SH-SY5Y (cell line): ENCODE measurements around the gene CHAC2.

ENCODE experiments used
- GATA2 ChIP-seq: IDR thresholded peaks from 2 replicates; pipeline ENCODE4 v1.6.1; 2011; ENCODE audit warnings: mild to moderate bottlenecking, low read depth, low read length
- GATA3 ChIP-seq: IDR thresholded peaks from 2 replicates; pipeline ENCODE4 v1.6.1; 2011; ENCODE audit warnings: low read depth, mild to moderate bottlenecking, low read length, moderate library complexity

The CHAC2 gene

DNA sequence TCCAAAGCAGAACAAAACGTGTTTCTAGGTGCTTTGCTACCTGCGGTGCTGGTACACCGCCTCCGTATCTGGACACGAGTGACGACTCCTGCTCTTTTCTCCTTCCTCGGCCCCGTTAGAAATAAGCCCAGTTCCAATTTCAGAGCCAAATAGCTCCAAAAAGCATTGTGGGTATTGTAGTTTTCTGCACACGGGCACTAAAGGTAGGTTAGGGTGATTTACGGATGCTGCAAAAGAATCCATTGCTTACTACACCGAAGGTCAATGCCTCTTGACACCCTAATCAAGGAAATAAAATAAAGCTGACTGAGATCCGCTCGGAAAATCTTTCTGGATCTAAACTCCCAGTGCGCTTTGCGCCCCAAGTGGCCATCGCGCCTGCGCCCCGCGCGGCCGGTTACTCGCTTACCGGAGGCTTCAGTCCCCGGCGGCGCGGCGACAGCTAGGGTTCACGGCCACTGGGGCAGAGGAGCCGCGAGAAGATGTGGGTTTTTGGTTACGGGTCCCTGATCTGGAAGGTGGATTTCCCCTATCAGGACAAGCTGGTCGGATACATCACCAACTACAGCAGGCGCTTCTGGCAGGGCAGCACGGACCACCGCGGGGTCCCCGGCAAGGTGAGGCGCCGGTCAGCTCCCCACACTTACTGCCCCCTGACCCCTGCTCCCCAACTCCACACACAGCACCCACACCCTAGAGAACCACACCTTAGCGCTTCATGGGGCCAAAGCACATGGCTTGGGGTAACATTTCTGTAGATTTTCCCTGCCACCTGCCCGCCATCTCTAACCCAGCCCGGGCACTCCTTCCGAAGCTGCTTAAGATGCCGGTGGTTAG lies at the start of gene CHAC2:
TSS of gene CHAC2 (plus strand) at position 400 of the 837 bp plus-strand sequence. CDS start at position 483, 83 bp downstream.
- TF ChIP-seq GATA3 (no peak), GATA2 (0 out of 2 replicates have a peak, but pooled peaks have one; percentile 19)

DNA sequence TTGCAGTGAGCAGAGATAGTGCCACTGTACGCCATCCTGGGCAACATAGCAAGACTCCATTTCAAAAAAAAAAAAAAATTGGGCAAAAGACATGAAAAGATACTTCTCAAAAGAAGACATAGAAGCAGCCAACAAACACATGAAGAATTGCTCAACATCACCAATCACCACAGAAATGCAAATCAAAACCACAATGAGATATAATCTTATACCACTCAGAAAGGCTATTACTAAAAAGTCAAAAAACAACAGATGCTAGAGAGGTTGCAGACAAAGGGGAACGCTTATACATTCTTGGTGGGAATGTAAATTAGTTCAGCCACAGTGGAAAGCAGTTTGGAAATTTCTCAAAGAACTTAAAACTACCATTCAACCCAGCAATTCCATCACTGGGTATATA lies 43.1 kb upstream of the CHAC2 start:
- TF ChIP-seq GATA2: no peak
- TF ChIP-seq GATA3: no peak

DNA sequence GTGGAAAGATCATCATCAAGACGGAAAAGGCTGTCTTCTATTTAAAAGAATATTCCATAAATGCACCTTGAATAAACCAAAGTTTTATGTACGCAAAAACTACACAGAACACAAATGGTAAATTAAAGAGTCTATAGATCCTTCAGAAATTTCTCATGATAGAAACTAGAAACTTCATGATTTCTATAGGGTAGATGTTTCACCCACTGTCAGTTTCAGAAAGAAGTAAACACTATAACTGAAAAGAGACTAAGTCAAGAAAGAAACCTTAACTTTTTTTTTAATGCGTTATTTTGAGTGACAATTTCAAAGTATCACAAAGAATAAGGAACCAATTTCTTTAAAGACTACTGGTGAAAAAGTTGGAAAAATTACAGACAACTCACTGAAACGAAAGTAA lies 41.9 kb upstream of the CHAC2 start:
- TF ChIP-seq GATA2 (no peak), GATA3 (no peak)

DNA sequence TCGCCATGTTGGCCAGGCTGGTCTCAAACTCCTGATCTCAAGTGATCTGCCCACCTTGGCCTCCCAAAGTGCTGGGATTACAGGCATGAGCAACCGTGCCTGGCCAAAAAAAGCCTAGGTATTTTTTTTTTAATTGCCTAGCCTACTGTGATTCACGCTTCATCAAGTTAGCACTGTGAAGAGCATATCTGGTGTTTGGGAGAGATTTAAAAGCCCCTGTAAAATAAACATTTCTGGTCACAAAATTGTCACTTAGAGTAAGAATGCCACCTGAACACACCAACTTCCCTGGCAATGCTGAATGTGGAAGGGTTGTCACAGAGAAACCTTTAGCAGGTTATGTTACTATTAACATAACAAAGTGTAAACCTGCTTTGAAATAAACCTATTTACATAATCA lies 39.7 kb upstream of the CHAC2 start:
- no peak for TF ChIP-seq GATA3
- TF ChIP-seq GATA2: no peak

DNA sequence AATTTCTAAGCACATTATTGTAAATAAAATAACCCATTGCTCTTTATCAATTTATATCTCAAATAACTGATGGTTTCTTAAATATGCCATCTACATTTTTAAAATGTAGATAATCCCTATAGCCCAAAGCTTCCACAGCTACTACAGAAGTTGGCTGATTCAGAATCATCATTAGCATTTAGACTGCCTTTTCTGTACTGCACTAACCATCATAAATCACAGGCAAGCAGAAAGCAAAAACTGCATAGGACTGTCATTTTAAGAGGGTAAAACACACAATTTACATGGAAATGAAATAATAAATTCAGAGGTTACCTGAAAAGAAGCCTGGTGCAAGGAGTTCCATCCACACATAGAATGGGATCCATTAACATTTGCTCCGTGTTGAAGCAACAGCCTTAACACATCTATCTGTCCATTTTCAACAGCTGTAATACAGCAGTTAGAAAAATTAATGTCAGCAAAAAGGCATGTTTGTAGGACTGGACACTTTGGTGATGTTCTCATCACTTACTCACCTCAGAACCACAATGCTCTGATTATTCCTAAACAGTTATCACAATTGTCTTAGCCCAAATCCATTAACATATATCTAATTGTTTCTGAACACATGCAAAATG lies 38.4 kb upstream of the CHAC2 start:
- TF ChIP-seq GATA2 (no peak), GATA3 (no peak)

DNA sequence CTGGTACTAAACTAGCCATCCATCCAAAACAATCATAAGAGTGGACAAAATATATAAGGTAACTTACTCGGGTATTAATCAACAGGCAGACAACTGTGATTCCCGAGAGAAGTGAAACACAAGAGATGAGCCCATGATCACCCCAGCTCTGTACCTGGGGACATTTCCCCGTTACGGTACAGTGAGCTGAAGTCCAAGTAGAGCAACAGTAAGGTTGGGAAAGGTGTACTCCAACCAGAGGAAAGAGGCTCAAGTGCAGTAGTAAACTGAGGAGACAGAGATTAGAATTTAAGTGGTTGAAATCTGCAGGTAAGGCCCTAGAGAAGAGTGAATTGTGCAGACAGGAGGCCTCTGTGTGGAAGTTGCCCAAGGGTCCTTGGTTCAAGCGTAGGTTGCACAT lies 30.5 kb upstream of the CHAC2 start:
- TF ChIP-seq GATA2 (no peak), GATA3 (no peak)

DNA sequence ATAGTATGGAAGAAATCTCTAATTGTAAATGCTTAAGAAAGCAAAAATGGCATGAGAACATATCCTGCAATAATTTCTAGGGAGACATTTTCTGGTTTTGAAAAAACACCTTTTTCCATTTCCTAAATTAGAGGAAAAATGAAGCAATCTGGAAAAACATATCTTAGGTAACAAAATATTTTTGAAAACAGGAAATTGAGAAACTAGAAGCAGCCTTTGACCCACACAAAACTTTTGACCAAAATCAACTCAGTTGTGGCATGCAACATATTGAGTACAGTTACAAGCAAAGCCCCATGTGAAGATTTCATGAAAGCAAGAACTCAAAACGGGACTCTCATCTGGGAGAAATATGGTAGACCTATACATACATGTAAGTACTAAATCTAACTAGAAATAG lies 28.6 kb upstream of the CHAC2 start:
- TF ChIP-seq GATA3: no peak
- TF ChIP-seq GATA2: no peak

DNA sequence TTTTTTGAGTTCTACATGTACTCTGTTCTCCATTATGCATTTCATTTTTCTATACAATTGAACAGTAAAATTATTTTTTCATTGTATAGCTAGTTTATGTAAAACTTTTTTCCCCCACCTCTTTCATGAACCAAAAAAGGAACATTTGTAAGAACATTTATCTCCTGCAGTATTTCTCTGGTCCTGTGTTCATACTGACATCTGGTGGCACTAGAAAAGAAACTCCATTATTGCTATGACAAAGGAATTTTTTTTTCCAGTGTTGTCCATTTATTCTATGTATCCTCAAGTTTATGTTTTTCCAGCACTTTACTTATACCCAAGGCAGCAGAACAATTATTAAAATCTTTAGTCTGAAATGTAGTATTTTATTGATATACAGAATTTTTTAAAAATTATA lies 27.4 kb upstream of the CHAC2 start:
- TF ChIP-seq GATA2: no peak
- no peak for TF ChIP-seq GATA3

DNA sequence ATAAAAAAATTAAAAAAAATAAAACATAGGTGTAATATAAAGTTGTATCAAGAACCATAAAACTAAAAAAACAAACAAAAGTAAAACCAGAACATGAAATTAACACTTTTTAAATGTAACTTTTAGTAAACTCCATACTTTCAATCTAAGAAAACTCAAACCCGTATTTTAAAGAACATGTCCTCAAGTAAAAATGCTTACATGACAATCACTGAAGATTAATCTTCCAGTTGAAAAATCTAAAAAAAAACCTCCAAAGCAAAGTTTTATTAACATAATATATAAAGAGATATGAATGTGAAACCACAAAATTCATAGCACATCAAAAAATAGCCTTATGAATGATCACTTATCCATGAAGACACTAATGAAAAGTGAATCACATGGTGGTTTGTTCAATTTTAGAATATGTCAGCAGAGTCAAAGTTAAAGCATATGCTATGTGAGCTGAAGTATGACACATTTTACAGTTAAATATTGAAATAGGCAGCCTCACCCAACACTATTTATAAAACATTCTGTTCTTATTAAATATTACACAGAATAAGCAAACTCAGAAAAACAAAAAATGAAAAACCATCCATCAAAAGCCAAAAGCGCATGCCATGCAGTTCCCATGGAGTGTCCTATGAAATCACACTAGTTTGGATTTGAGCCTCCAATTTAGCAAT lies 23.1 kb upstream of the CHAC2 start:
- TF ChIP-seq GATA3 (no peak), GATA2 (no peak)

DNA sequence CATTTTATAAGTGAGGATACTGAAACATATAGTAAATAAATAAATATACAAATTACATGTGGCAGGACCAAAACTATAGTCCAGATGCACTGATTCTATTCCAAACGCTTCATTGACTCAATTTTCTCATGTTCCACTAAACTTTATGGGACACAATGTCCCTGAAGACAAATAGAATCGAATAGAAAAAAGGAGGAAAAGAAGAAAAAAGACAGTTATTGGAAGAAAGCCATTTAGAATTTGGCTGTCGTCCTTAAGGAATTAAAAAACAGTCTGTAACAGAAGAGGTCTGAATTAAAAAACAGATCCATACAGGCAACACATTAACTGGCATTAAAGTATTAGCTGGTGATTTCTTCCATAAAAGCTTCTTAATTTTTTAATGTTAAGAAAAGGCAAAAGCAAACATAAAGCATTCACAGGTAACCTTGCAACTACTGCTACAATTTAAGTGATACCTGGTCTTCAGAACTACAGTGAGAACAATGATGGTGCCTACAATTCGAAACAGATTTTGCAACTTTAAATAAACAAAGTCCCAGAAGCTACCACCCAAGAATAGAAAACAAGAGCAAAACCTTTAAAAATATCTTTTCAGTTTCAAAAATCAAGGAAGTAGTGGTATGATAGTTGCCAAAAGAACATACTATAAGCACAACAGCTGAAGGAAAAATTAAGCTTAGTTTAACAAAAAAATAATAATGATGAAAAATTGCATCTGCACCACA lies 17.4 kb upstream of the CHAC2 start:
- TF ChIP-seq GATA2 (no peak), GATA3 (no peak)

DNA sequence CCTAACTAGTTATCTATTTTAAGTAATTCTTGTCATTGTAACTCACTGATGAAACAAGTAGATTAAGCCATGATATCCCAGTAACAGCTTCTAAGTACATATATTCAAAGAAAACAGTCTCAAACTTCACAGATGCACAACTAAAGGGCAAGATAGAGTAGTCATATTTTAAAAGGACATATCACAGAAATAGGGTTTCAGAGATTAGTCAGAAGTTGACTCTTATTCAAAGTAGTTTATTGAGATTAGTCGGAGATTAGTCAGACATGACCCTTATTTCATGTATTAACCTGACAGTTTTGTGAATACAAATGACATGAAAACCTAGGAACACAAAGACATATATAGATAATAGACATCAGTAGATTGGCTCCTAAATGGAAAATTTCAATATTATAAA lies 15.9 kb upstream of the CHAC2 start:
- TF ChIP-seq GATA3 (no peak), GATA2 (no peak)

DNA sequence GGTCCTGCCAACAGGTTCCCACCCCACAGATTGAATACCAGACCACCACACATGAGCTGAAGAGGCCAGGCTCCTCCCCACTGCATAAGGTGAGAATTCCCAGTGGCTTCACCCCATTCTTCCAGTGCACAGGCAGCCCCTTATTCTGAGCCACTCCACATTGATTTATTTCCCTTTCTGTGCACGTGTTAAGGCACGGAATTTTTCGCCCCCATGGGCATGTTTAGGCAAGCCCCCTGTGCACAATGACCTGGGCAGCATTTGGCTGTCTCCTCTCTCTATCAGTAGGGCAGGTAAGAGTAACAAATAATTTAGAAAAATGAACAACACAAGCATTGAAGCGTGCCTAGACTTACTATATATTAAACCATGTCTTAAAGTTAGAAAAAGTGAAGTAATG lies 15.2 kb upstream of the CHAC2 start:
- no peak for TF ChIP-seq GATA2
- no peak for TF ChIP-seq GATA3

DNA sequence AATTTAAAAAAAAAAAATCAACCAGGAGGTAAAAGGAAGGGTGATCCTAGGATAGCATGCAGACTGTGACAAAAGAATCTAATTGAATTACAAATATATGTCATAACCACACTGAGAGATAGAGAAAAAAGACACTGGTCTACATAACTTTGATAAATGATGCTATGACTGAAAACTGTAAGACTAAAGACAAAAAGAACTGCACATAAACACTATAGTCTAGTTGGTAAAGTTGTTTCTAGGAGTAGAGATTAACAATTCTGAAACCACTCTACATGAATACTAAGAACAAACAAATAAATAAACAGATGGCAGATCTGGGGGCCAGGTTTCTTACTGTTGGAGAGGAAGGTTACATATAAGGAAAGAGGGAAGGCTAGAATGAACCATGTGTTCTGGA lies 14.6 kb upstream of the CHAC2 start:
- TF ChIP-seq GATA2: no peak
- TF ChIP-seq GATA3: no peak

DNA sequence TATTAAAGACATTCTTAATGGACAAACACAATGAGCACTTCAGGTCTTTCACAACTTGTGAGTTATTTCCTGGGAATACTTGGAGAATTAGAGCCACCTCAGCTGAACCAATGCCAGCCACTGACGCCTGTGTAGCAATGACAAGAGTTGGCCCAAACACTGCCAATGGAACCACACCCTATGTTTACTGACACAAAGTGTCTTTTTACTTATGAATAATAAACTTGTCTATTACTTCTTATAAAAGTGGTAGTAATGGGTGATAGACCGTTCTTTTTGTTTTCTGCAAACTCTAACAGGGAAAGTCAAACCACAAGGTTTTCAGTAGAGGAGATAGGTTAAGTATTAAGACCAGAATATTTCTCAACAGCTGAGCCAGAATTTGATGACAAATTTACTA lies 12.5 kb upstream of the CHAC2 start:
- TF ChIP-seq GATA3: no peak

DNA sequence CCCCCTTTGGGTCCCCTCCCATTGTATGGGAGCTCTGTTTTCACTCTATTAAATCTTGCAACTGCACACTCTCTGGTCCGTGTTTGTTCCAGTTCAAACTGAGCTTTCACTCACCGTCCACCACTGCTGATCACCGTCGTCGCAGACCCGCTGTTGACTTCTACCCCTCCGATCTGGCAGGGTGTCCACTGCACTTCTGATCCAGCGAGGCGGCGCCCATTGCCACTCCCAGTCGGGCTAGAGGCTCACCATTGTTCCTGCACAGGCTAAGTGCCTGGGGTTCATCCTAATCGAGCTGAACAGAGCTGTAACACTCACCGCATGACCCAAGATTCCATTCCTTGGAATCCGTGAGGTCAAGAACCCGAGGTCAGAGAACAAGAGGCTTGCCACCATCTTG lies 11.0 kb upstream of the CHAC2 start:
- TF ChIP-seq GATA2 (no peak), GATA3 (no peak)
